ENCODE data around the gene SOX6. TPM values are rescaled to one million over a fixed set of nuclear protein-coding genes. Genes with fewer than 3 reads are reported as not detected.

Gene SOX6
- total RNA-seq, 1 donor from 2014 or later, result 13.2 TPM

GRCh38 chr11:16178273-16178672, 178.1 kb downstream of the SOX6 start:
- no peaks in the 10 kb centered on the region for H3K4me1 ChIP-seq (ENCODE audit: insufficient read depth, low read length)
- no peaks in the 10 kb centered on the region for H3K27me3 ChIP-seq (ENCODE audit: insufficient read depth, low read length)
- DNase-seq (ENCODE audit: low read depth) (no peak), FAIRE-seq (no peak)
- H3K27ac ChIP-seq (ENCODE audit: low read depth, low read length), result no peak overlapping the region
- no peaks in the 10 kb centered on the region for H3K9me3 Mint-ChIP-seq (ENCODE audit: unreplicated experiment)
- peaks cover 10% of the 10 kb centered on the region for H3K4me1 Mint-ChIP-seq (ENCODE audit: low read depth, unreplicated experiment)
- H3K9me3 ChIP-seq (ENCODE audit: insufficient read depth, low read depth, low read length), result no peaks in the 10 kb centered on the region
- H3K79me2 ChIP-seq (ENCODE audit: insufficient read depth, low read length), result no peaks in the 10 kb centered on the region
- no peak overlapping the region for H3K4me3 Mint-ChIP-seq (ENCODE audit: unreplicated experiment)
- no peaks in the 10 kb centered on the region for H4K20me1 ChIP-seq (ENCODE audit: insufficient read depth, low read length)
- no peak for TF ChIP-seq EZH2 (IDR thresholded peaks at IDR 0.05; ENCODE audit: insufficient read depth, low read length)
- no peak for TF ChIP-seq CTCF (IDR thresholded peaks at IDR 0.05; ENCODE audit: insufficient read depth, low read depth, low read length)
- no peak overlapping the region for H3K9ac ChIP-seq (ENCODE audit: low read length)
- no peaks in the 10 kb centered on the region for H3K27me3 Mint-ChIP-seq (ENCODE audit: low read depth, unreplicated experiment)
- H3K4me2 ChIP-seq (ENCODE audit: low read length), result no peak overlapping the region
- no peaks in the 10 kb centered on the region for H3K36me3 ChIP-seq (ENCODE audit: insufficient read depth, low read length)
- H3K27ac Mint-ChIP-seq (ENCODE audit: unreplicated experiment), result no peak overlapping the region
- no peak overlapping the region for H3K4me3 ChIP-seq (ENCODE audit: insufficient read depth, low read depth, low read length)
- H3K36me3 Mint-ChIP-seq (ENCODE audit: low read depth, unreplicated experiment), result no peaks in the 10 kb centered on the region
- no peak overlapping the region for H2AFZ ChIP-seq (ENCODE audit: low read depth, low read length)

DNA sequence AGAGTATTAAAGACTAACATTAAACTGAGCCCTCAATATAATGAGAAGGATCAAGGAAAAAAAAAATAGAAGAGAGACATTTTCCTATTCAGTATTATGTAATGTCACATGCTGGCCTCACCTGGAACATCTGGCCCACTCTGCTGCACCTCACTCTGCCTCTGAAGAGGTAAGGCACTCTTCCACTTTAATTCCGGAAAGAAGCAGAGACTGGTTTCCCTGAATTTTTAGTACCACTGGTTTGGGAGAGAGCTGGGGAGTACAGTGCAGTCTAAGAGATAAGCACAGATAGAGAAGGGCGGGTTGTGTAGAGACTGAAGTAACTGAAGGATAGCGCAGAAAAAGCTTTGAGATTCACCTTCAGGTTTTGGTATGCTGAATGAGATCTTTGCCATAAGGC, 178.7 kb downstream of the SOX6 start:
- H3K79me2 ChIP-seq (ENCODE audit: insufficient read depth, low read length), result no peaks in the 10 kb centered on the region
- H4K20me1 ChIP-seq (ENCODE audit: insufficient read depth, low read length), result no peaks in the 10 kb centered on the region
- H3K4me3 Mint-ChIP-seq (ENCODE audit: unreplicated experiment), result no peak overlapping the region
- H3K4me2 ChIP-seq (ENCODE audit: low read length), result no peak overlapping the region
- H3K27ac Mint-ChIP-seq (ENCODE audit: unreplicated experiment), result no peak overlapping the region
- no peaks in the 10 kb centered on the region for H3K36me3 ChIP-seq (ENCODE audit: insufficient read depth, low read length)
- DNase-seq (ENCODE audit: low read depth) (no peak), FAIRE-seq (no peak)
- TF ChIP-seq CTCF (IDR thresholded peaks at IDR 0.05; ENCODE audit: insufficient read depth, low read depth, low read length), result no peak
- no peak overlapping the region for H3K9ac ChIP-seq (ENCODE audit: low read length)
- no peak overlapping the region for H3K27ac ChIP-seq (ENCODE audit: low read depth, low read length)
- H3K27me3 ChIP-seq (ENCODE audit: insufficient read depth, low read length), result no peaks in the 10 kb centered on the region
- no peaks in the 10 kb centered on the region for H3K4me1 ChIP-seq (ENCODE audit: insufficient read depth, low read length)
- H3K4me3 ChIP-seq (ENCODE audit: insufficient read depth, low read depth, low read length), result no peak overlapping the region
- no peaks in the 10 kb centered on the region for H3K9me3 ChIP-seq (ENCODE audit: insufficient read depth, low read depth, low read length)
- H2AFZ ChIP-seq (ENCODE audit: low read depth, low read length), result no peak overlapping the region
- H3K36me3 Mint-ChIP-seq (ENCODE audit: low read depth, unreplicated experiment), result no peaks in the 10 kb centered on the region
- H3K4me1 Mint-ChIP-seq (ENCODE audit: low read depth, unreplicated experiment), result peaks cover 10% of the 10 kb centered on the region
- H3K27me3 Mint-ChIP-seq (ENCODE audit: low read depth, unreplicated experiment), result no peaks in the 10 kb centered on the region
- H3K9me3 Mint-ChIP-seq (ENCODE audit: unreplicated experiment), result no peaks in the 10 kb centered on the region

DNA sequence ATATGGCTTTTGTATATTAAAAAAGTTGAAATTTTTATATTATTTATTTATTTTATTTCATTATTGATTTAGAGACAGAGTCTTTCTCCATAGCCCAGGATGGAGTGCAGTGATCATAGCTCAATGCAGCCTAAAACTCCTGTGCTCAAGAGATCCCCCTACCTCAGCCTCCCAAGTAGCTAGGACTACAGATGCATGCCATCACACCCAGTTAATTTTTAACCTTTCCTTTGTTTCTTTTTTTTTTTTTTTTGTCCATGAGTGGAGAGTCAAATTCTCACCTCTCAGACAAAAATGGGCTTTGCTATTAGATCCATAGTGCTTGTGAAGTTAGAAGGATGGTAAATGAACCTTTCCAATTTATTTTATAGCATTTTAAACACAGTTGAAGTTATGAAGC, 182.5 kb downstream of the SOX6 start:
- H3K36me3 ChIP-seq (ENCODE audit: insufficient read depth, low read length), result no peaks in the 10 kb centered on the region
- H3K4me3 ChIP-seq (ENCODE audit: insufficient read depth, low read depth, low read length), result no peak overlapping the region
- no peaks in the 10 kb centered on the region for H3K27me3 Mint-ChIP-seq (ENCODE audit: low read depth, unreplicated experiment)
- no peak overlapping the region for H3K27ac Mint-ChIP-seq (ENCODE audit: unreplicated experiment)
- H3K9ac ChIP-seq (ENCODE audit: low read length), result no peak overlapping the region
- FAIRE-seq, result no peak
- H3K36me3 Mint-ChIP-seq (ENCODE audit: low read depth, unreplicated experiment), result no peaks in the 10 kb centered on the region
- H3K9me3 ChIP-seq (ENCODE audit: insufficient read depth, low read depth, low read length), result no peaks in the 10 kb centered on the region
- TF ChIP-seq CTCF (IDR thresholded peaks at IDR 0.05; ENCODE audit: insufficient read depth, low read depth, low read length) (no peak), EZH2 (IDR thresholded peaks at IDR 0.05; ENCODE audit: insufficient read depth, low read length) (no peak)
- no peaks in the 10 kb centered on the region for H3K27me3 ChIP-seq (ENCODE audit: insufficient read depth, low read length)
- no peak overlapping the region for H3K27ac ChIP-seq (ENCODE audit: low read depth, low read length)
- H2AFZ ChIP-seq (ENCODE audit: low read depth, low read length), result no peak overlapping the region
- no peaks in the 10 kb centered on the region for H3K9me3 Mint-ChIP-seq (ENCODE audit: unreplicated experiment)
- H3K4me1 ChIP-seq (ENCODE audit: insufficient read depth, low read length), result no peaks in the 10 kb centered on the region
- H3K4me2 ChIP-seq (ENCODE audit: low read length), result no peak overlapping the region
- no peaks in the 10 kb centered on the region for H4K20me1 ChIP-seq (ENCODE audit: insufficient read depth, low read length)
- no peaks in the 10 kb centered on the region for H3K79me2 ChIP-seq (ENCODE audit: insufficient read depth, low read length)
- no peak for DNase-seq (ENCODE audit: low read depth)
- H3K4me3 Mint-ChIP-seq (ENCODE audit: unreplicated experiment), result no peak overlapping the region
- H3K4me1 Mint-ChIP-seq (ENCODE audit: low read depth, unreplicated experiment), result peaks cover 19% of the 10 kb centered on the region

Data from astrocyte (in vitro differentiated cells and primary cell).